Naive thymus-derived CD4-positive, alpha-beta T cell (primary cell): Measurements from ENCODE around the gene RNGTT. TPM values are rescaled to one million over a fixed set of nuclear protein-coding genes. Genes with fewer than 3 reads are reported as not detected.

ENCODE experiments used
- ATAC-seq: fragments of 150-1000 bp; cut with Tn5 transposase; 2 replicates; pipeline ENCODE4 v1.10.0; 2021; ENCODE audit warnings: mild to moderate bottlenecking, moderate library complexity
- CTCF ChIA-PET: fragments of 350-600 bp; sonication (Branson Sonifier 250); formaldehyde crosslinking; loops from one replicate; lab custom pipeline; 2021; ENCODE audit warnings: antibody characterized with exemption; lab: Charles Lee
- POLR2A ChIA-PET: fragments of 350-600 bp; sonication (Branson Sonifier 250); formaldehyde crosslinking; loops from one replicate; lab custom pipeline; 2021; ENCODE audit warnings: antibody characterized with exemption, inconsistent platforms; lab: Charles Lee
- DNase-seq, 9 donors: peaks; one replicate each; pipeline versions ENCODE4 v3.0.0 to v3.0.0-alpha.2; 2020 to 2022; ENCODE audit warnings: mixed read lengths in 1 of 9
- H3K27ac ChIP-seq: one replicate; pipeline ENCODE4 v1.7.0; 2013; ENCODE audit warnings: mild to moderate bottlenecking, low read depth, low read length, moderate library complexity
- H3K27me3 ChIP-seq, 2 donors: one replicate each; pipeline ENCODE4 v1.7.0; 2013; ENCODE audit warnings: low read length in 2 of 2, mild to moderate bottlenecking in 2 of 2, moderate library complexity in 2 of 2; ENCODE audit not compliant: control insufficient read depth in 2 of 2, insufficient read depth in 2 of 2
- H3K36me3 ChIP-seq, 3 experiments: 1 replicate in 2 of 3; 2 replicates in 1 of 3; pipeline ENCODE4 v1.7.0; 2013; ENCODE audit warnings: low read length in 3 of 3, mild to moderate bottlenecking in 3 of 3, moderate library complexity in 1 of 3; ENCODE audit not compliant: insufficient read depth in 3 of 3, control insufficient read depth in 2 of 3
- H3K4me1 ChIP-seq, 2 donors: one replicate each; pipeline ENCODE4 v1.7.0; 2013; ENCODE audit warnings: low read length in 2 of 2, mild to moderate bottlenecking in 2 of 2, moderate library complexity in 1 of 2; ENCODE audit not compliant: control insufficient read depth in 2 of 2, insufficient read depth in 2 of 2
- H3K4me3 ChIP-seq: 2 replicates; pipeline ENCODE4 v1.7.0; 2013; ENCODE audit warnings: mild to moderate bottlenecking, low read length
- H3K9me3 ChIP-seq, 3 experiments: 1 replicate in 2 of 3; 2 replicates in 1 of 3; pipeline ENCODE4 v1.7.0; 2013; ENCODE audit warnings: low read length in 3 of 3; ENCODE audit not compliant: control insufficient read depth in 2 of 3
- H3K27ac Mint-ChIP-seq, 9 donors: one replicate each; pipeline ENCODE4 v1.8.0; 2020 to 2022; ENCODE audit warnings: mixed read lengths in 9 of 9, mild to moderate bottlenecking in 8 of 9, moderate library complexity in 5 of 9, inconsistent platforms in 2 of 9
- H3K27me3 Mint-ChIP-seq, 5 donors: one replicate each; pipeline ENCODE4 v1.8.0; 2021 to 2022; ENCODE audit warnings: mixed read lengths in 5 of 5, mild to moderate bottlenecking in 1 of 5
- H3K36me3 Mint-ChIP-seq, 5 donors: one replicate each; pipeline ENCODE4 v1.8.0; 2020 to 2022; ENCODE audit warnings: mixed read lengths in 5 of 5, mild to moderate bottlenecking in 3 of 5, inconsistent platforms in 1 of 5
- H3K4me1 Mint-ChIP-seq, 7 donors: one replicate each; pipeline ENCODE4 v1.8.0; 2020 to 2022; ENCODE audit warnings: mixed read lengths in 7 of 7, mild to moderate bottlenecking in 3 of 7, inconsistent platforms in 1 of 7
- H3K4me3 Mint-ChIP-seq, 10 donors: one replicate each; pipeline ENCODE4 v1.8.0; 2020 to 2022; ENCODE audit warnings: mild to moderate bottlenecking in 10 of 10, mixed read lengths in 10 of 10, moderate library complexity in 6 of 10, inconsistent platforms in 2 of 10
- H3K9me3 Mint-ChIP-seq, 11 donors: one replicate each; pipeline ENCODE4 v1.8.0; 2020 to 2022; ENCODE audit warnings: mixed read lengths in 11 of 11, mild to moderate bottlenecking in 4 of 11, inconsistent platforms in 1 of 11, moderate library complexity in 1 of 11
- intact Hi-C, 2 donors: fragments of 100-400 bp; cut with micrococcal nuclease; formaldehyde crosslinking; loops; one replicate each; pipeline ENCODE4 v1.15.1; 2023
- polyA plus RNA-seq, 2 donors: library from polyadenylated mRNA; unstranded; fragments of 300-500 nt; fragmentation: Illumina TruSeq; gene quantifications; one replicate each; pipeline ENCODE4 v1.2.3, GENCODE V29; 2021
- total RNA-seq, 6 experiments: library from RNA in 5 of 6; stranded (reverse) in 5 of 6; gene quantifications; 1 replicate in 5 of 6; 2 replicates in 1 of 6; pipeline ENCODE4 v1.2.3 and lab custom pipeline; 2021 to 2026

Gene RNGTT
- total and polyA plus RNA-seq, 7 experiments from 2014 or later: 15.4 to 26.5 (median 19.3) TPM

DNA sequence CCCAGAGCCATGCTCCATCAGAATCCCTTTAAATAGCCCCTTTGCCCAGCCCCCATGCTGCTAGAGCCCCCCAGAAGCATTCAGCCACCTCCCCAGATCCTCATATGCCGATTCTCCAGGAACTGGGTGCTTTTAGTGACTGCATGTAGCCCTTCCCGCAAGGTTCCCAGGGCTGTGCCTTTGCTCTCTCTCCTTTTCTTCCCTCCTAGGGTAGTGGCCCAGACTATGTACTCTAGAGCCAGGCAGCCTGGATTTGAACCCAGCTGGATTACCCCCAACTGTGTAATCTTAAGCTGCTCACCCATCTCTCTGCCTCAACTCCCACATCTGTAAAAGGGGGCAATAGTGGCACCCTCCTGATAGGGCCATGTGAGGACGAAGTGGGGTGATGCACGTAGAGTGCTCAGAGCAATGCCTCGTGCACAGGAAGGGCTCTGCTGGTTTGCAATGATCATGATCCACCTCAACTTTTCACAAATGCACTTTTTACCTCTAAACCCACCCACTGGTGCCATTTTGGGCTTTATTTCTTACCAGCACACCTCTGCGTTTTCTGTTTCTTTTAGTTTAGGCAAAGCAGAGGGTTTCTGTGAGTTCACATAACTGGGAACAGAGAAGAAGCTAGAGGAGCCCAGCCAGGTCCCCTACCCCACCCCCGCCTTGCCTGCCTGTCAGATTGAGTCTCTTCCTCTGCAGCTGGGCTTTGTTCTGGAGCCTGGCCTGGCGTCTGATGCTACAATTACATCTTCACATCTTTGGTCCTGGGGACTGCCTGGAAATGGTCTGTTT lies 396.5 kb downstream of the RNGTT start:
- Mint-ChIP-seq H3K4me1 (peaks cover 0 to 3% (median 0%) of the 10 kb centered on the region in 7 donors), H3K27ac (no peak overlapping the region), H3K36me3 (peaks cover 0 to 2% (median 0%) of the 10 kb centered on the region in 5 donors), H3K9me3 (peaks cover 0 to 14% (median 5%) of the 10 kb centered on the region in 11 donors), H3K27me3 (peaks cover 0 to 19% (median 4%) of the 10 kb centered on the region in 5 donors), H3K4me3 (no peak overlapping the region)
- POLR2A ChIA-PET: no interaction called here
- ATAC-seq (no peak), DNase-seq (no peak)
- Histone ChIP-seq H3K4me1 (no peaks in the 10 kb centered on the region), H3K27me3 (no peaks in the 10 kb centered on the region), H3K4me3 (no peak overlapping the region), H3K9me3 (peaks cover 0 to 7% (median 0%) of the 10 kb centered on the region in 3 experiments), H3K27ac (no peak overlapping the region), H3K36me3 (no peaks in the 10 kb centered on the region)
- CTCF ChIA-PET: no interaction called here
- intact Hi-C loops: no loop called here

DNA sequence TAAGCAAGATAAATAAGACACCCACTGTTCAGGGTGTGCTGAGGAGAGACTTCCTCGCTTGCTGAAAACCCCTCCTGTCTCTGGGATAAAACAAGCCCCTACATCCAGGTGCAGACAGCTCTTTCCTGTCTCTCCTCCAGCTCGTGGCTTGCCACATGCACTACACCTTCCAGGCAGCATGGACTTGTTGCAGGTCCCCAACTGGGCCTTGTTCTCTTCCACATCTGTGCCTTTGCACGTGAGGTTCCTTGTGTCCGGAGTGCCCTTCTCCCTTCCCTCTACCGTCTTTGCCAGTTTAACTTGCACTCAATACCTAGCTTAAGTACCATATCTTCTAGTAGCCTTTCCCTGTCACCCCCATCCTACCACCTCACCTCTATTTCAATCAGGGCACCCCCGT lies 397.6 kb downstream of the RNGTT start:
- intact Hi-C loops: no loop called here
- peaks cover 0 to 9% (median 5%) of the 10 kb centered on the region in 11 donors for H3K9me3 Mint-ChIP-seq
- no peaks in the 10 kb centered on the region for H3K36me3 ChIP-seq
- no peaks in the 10 kb centered on the region for H3K27me3 ChIP-seq
- CTCF ChIA-PET: no interaction called here
- peaks cover 0 to 2% (median 0%) of the 10 kb centered on the region in 5 donors for H3K36me3 Mint-ChIP-seq
- H3K4me1 Mint-ChIP-seq: peaks cover 0 to 11% (median 0%) of the 10 kb centered on the region in 7 donors
- no peak overlapping the region for H3K4me3 Mint-ChIP-seq
- H3K9me3 ChIP-seq: peaks cover 0 to 7% (median 0%) of the 10 kb centered on the region in 3 experiments
- H3K4me3 ChIP-seq: no peak overlapping the region
- DNase-seq: no peak
- no peak for ATAC-seq
- H3K27me3 Mint-ChIP-seq: peaks cover 0 to 19% (median 0%) of the 10 kb centered on the region in 5 donors
- H3K27ac ChIP-seq: no peak overlapping the region
- POLR2A ChIA-PET: no interaction called here
- H3K27ac Mint-ChIP-seq: no peak overlapping the region
- H3K4me1 ChIP-seq: no peaks in the 10 kb centered on the region

DNA sequence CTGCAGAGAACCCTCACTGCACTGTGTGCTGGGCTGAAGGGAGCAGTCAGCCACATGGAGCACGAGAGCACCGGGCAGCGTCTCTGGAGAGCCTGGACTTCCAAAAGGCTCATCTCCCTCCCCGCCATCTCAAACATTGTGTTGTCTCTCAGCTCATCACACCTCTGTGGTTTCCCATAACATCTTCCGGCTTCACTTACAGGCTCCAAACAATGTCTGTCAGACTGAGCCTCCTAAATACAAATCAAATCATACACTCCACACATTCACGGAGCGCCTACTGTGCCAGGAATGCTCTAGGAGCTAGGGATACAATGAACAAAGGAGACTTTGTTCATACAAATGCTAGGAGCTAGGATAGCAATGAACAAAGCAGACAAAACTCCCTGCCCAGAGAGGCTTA lies 398.0 kb downstream of the RNGTT start:
- H3K36me3 ChIP-seq: no peaks in the 10 kb centered on the region
- Mint-ChIP-seq H3K36me3 (peaks cover 0 to 2% (median 0%) of the 10 kb centered on the region in 5 donors), H3K27ac (no peak overlapping the region), H3K4me3 (no peak overlapping the region), H3K4me1 (peaks cover 0 to 11% (median 0%) of the 10 kb centered on the region in 7 donors), H3K27me3 (peaks cover 0 to 19% (median 0%) of the 10 kb centered on the region in 5 donors), H3K9me3 (peaks cover 0 to 9% (median 5%) of the 10 kb centered on the region in 11 donors)
- no peak overlapping the region for H3K27ac ChIP-seq
- H3K9me3 ChIP-seq: peaks cover 0 to 7% (median 0%) of the 10 kb centered on the region in 3 experiments
- intact Hi-C loops: no loop called here
- no peaks in the 10 kb centered on the region for H3K4me1 ChIP-seq
- DNase-seq (no peak), ATAC-seq (no peak)
- no peak overlapping the region for H3K4me3 ChIP-seq
- H3K27me3 ChIP-seq: no peaks in the 10 kb centered on the region
- CTCF ChIA-PET: no interaction called here
- POLR2A ChIA-PET: no interaction called here

GRCh38 chr6:88563277-88563625 lies 400.2 kb downstream of the RNGTT start:
- intact Hi-C loops: no loop called here
- no peak overlapping the region for H3K27ac ChIP-seq
- DNase-seq (no peak), ATAC-seq (no peak)
- CTCF ChIA-PET: no interaction called here
- Mint-ChIP-seq H3K4me3 (no peak overlapping the region), H3K4me1 (peaks cover 0 to 11% (median 0%) of the 10 kb centered on the region in 7 donors), H3K27me3 (peaks cover 0 to 19% (median 0%) of the 10 kb centered on the region in 5 donors), H3K27ac (no peak overlapping the region), H3K9me3 (peaks cover 0 to 5% (median 0%) of the 10 kb centered on the region in 11 donors), H3K36me3 (no peaks in the 10 kb centered on the region)
- H3K4me1 ChIP-seq: no peaks in the 10 kb centered on the region
- H3K27me3 ChIP-seq: no peaks in the 10 kb centered on the region
- no peak overlapping the region for H3K4me3 ChIP-seq
- POLR2A ChIA-PET: no interaction called here
- no peaks in the 10 kb centered on the region for H3K36me3 ChIP-seq
- H3K9me3 ChIP-seq: no peaks in the 10 kb centered on the region

- Mint-ChIP-seq H3K27ac (no peak overlapping the region), H3K27me3 (peaks cover 0 to 19% (median 0%) of the 10 kb centered on the region in 5 donors), H3K4me1 (peaks cover 0 to 11% (median 0%) of the 10 kb centered on the region in 7 donors), H3K4me3 (no peak overlapping the region), H3K36me3 (no peaks in the 10 kb centered on the region), H3K9me3 (peaks cover 0 to 5% (median 0%) of the 10 kb centered on the region in 11 donors)
- H3K4me3 ChIP-seq: no peak overlapping the region
- H3K36me3 ChIP-seq: no peaks in the 10 kb centered on the region
- DNase-seq (no peak), ATAC-seq (no peak)
- ChIA-PET POLR2A (no interaction called here), CTCF (no interaction called here)
- no peaks in the 10 kb centered on the region for H3K4me1 ChIP-seq
- intact Hi-C loops: no loop called here
- H3K27me3 ChIP-seq: no peaks in the 10 kb centered on the region
- H3K27ac ChIP-seq: no peak overlapping the region
- H3K9me3 ChIP-seq: no peaks in the 10 kb centered on the region
These were observed 400.8 kb downstream of the RNGTT start for GRCh38 chr6:88562353-88563276.

GRCh38 chr6:88561954-88562315 lies 401.5 kb downstream of the RNGTT start:
- POLR2A ChIA-PET: no interaction called here
- CTCF ChIA-PET: no interaction called here
- no peak overlapping the region for H3K4me3 ChIP-seq
- no peak for ATAC-seq
- DNase-seq: no peak
- intact Hi-C loops: no loop called here
- H3K4me1 ChIP-seq: no peaks in the 10 kb centered on the region
- Mint-ChIP-seq H3K4me3 (no peak overlapping the region), H3K4me1 (peaks cover 0 to 11% (median 0%) of the 10 kb centered on the region in 7 donors), H3K36me3 (no peaks in the 10 kb centered on the region), H3K27me3 (peaks cover 0 to 13% (median 0%) of the 10 kb centered on the region in 5 donors), H3K9me3 (peaks cover 0 to 5% (median 0%) of the 10 kb centered on the region in 11 donors), H3K27ac (no peak overlapping the region)
- no peaks in the 10 kb centered on the region for H3K27me3 ChIP-seq
- no peaks in the 10 kb centered on the region for H3K36me3 ChIP-seq
- no peak overlapping the region for H3K27ac ChIP-seq
- H3K9me3 ChIP-seq: no peaks in the 10 kb centered on the region
